GM21717 (cell line): ENCODE measurements around the gene XRCC4.

Experiments
- ATAC-seq: cut with Tn5 transposase; IDR thresholded peaks from one replicate; pipeline ENCODE4 v1.9.1; 2021; ENCODE audit warnings: mild to moderate bottlenecking, moderate library complexity; ENCODE audit not compliant: unreplicated experiment

The XRCC4 gene

DNA sequence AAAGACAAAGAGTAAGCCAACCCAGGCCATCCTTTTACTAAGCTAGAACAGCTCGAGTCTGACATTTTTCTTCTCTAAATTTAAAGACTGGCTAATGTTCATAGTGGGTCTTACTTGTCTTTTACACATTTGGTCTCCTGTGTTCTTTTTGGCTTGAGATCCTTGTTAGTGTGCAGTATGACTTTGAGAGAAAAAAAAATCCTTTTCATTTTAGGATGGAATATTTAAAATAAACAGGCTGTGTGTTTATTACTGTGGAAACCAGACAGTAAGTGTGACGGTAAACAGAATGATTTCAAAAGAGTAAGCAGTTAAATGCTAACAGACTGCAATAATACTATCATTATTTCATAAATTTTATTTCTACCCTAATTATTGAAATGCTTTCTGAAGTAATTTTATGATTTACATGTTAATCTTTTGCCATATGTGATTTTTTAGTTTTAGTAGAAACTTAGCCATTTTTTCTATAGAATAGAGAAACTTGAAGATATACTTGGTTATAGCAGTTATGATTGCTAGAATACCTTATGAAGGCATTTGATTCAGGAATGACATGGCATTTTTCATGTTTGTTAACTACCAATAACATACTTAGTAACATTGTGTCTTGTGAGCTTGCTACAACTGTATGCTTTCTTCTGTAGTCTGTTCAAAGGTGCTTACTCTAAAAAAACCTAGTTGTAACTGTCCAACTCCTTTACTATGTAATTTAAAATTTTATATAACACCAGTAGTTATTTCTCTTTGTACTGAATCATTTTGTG, 92.4 kb downstream of the XRCC4 start:
- ATAC-seq = no peak

DNA sequence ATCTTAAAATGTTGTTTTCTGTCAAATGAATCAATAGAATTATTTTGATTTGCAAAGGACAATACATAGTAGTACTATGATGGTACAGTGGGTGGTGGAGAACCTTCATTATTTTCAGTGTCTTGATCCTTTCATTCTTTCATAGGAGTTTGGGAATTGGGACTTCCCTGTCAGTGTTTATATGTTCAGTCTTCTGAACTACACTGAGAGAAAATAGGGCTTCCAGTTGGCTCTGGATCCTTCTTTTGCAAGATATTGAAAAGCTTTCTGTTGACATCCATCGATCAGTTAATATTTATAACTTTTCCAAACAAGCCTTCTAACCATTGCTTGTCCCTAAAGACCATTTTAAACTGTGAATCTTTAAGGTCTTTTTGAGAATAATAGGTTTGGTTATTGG, 94.7 kb downstream of the XRCC4 start:
- no peak for ATAC-seq

DNA sequence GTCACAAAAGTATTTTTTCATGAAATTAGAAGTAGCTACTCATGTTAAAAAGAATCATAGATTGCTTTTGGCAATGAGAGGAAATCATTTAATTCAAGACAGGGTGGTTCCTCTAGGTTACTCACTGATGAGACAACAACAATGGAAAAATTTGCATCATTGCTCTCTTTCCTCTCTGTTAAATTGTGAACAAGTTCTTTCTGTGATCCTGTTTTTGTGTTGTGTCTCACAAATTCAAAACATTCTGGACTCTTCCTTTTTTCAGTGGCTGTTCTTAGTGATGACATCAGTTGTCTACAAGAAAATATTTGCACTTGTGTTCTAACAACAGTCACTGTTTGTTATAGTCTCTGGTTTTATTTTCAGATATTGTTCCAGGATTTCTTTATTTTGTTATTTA, 95.3 kb downstream of the XRCC4 start:
- no peak for ATAC-seq

DNA sequence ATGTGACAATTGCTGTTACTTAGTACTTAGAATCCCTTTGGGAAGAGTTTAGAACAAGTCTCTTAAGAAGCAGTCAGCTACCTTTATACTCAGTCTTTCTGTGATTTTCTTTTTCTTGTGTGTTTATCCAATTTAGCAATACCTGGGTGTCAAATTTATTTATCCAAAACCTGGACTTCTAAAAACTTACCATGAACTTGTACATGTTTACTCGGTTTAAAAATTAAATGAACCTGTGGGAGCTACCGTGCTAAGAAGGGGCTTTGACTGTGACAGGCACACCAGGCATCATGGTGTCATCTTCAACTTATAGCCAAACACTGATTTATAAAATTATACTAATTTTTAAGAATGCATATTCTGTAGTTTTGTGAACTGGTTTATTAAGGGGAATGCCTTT, 96.5 kb downstream of the XRCC4 start:
- no peak for ATAC-seq

DNA sequence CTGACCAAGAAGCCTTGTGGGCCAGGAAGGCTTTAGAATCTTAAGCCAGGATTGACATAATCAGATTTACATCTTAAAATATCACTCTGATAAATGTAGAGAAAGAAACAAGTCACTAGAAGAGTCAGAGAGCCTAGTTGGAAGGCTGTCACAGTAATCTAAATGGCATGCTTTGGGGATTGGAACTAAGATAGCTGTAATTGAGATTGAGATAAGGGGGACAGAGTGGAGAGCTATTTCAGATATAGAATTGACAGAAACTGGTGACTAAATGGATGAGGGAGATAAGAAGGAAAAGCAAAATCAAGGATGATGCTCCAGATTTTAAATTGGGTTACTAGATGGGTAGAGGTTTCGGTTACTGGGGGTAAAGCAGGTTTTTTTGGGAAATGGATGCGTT, 100.5 kb downstream of the XRCC4 start:
- ATAC-seq = no peak

DNA sequence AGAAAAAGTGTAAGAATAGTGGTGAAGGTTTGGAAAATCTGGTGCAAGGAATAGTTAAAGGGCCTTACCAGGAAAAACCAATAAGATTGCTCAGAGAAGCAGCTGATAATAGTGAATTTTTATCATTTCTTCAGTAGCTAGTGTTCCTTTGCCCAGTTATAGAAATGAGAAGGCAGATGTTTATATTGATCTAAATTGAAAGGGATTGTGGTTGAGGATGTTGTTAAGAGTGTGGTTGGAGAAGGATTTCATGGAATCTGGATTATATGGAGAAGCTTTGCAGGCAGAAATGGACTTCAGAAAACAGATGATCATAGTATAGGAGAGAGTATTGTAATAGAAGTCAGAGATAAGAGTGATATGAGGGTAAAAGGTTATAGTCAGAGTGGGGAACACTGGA, 102.6 kb downstream of the XRCC4 start:
- no peak for ATAC-seq

DNA sequence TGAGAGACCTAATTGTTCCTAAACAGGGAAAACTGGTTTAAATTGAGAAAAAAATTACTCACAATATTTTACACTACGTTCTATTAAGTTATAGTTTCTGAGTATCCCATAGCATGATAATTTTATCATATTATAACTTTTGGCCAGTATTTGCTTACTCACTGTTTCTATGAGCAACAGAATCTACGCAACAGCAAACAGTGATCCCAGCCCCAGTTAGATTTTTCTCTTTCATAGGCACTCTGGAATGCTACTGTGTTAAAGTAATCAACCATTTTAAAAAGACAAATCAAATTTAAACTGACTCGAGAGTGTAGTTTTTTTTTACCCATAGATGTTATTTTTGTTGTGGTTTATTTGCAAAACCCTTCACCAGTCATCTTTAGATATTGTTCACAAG, 107.2 kb downstream of the XRCC4 start:
- ATAC-seq = no peak

DNA sequence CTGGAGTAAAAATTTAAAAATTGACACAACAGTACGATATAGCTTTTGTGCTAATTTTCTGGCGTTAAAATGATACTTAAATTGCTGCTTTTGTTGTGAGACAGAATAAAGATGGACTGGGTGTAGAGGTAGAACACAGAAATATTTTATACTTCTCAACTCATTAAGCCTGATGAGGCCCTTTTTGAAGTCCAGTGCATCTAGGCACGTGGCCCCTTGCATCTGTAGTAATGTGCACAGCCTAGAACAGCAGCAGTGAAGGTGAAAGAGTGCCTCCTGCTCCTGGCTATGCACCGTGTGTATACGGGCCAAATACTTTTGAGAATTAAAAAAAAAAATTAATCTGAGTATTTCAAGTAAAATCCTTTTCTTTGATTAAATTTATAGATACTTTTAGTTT, 115.6 kb downstream of the XRCC4 start:
- ATAC-seq = no peak

DNA sequence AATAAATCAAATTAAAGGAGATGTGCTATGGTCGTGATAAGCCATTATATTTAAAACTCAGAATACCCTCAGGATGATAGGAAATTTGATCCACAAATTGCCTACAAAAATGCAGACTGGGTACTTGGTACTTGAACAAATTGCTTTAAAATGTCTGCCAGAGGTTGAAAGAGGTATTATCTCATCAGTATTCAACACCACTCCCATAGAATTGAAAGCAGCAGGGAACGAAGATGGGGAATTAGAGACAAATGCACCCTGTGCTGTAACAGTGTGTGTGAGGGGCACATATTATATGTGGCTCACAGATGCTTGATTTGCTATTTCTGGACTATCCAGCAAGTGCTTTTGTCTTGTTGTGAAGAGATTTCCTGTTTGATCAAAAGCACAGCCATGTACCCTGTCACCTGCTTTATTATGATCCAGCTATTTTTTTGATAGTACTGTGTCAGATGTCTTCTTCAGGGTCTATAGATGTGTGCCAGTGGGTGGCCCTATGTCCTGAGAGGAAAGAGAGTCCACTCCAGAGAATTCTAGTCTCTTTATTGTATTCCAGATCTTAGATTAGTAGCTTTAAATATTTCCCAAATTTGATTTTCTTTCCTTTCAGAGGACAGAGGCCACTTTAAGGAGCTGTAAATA, 120.1 kb downstream of the XRCC4 start:
- no peak for ATAC-seq

DNA sequence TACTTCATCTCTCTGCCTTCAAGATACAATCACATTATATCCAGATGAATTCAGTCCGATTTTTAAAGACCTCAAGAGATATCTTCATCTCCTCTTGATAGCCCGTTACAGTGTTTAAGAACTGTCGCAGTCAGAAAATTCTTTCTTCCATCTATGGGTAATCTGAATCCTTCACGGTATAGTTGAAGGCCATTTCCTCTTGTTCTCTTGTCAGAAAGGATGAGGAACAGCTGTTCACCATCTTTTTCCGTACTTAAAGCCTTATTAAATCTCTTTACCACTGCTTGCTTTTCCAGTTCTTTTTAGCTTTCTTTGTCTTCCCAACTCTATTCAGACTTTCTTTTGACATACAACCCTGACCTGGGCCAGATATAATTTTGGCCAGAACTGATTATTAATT, 121.8 kb downstream of the XRCC4 start:
- no peak for ATAC-seq

DNA sequence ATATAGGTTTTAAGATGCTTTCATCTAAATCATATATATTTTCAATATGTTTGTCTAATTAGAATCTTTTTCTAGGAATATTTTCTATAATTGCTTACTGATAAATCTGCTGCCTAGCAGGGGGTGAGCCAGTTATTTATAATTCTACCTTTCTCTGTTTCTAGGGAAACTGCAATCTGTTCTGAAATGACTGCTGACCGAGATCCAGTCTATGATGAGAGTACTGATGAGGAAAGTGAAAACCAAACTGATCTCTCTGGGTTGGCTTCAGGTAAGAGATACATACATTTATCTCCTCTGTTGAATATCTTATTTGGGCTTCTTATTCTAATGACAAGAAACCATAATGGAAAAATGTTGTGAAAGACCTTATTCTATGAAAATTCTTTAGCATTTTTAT, 127.3 kb downstream of the XRCC4 start:
- peak; percentile 78 for ATAC-seq

DNA sequence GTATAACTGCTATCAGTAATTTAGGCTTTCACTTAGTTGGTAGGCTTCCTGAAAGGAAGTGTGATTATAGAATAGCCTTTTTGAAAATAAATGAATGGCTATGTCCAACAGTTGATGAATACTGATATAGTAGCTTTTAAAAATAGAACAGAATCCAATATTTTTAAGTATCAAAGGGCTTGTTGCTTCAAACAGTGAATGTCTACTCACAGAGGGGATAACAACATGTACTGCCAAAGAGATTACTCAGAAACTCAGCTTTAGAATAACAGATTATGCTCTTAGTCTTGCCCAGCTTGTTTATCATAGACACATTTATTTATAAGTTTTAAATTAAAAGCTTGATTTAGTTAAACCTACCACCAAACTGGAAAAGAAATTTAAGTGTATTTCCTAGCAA, 132.6 kb downstream of the XRCC4 start:
- ATAC-seq = no peak

DNA sequence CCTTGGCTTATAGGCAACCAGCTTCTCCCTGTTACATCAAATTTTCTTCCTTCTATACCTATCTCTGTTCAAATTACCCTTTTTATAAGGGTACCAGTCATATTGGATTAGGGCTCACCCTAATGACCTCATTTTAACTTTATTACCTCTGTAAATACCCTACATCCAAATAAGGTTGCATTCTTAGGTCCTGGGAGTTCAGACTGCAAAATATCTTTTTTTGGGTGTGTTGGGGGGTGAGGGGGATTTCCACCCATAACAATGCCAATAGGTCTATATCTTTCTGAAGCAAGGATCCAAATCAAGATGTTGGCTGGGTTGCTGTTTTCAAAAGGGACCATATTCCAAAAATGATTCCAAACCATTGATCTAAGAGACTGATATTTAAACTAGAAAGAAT, 141.7 kb downstream of the XRCC4 start:
- no peak for ATAC-seq

DNA sequence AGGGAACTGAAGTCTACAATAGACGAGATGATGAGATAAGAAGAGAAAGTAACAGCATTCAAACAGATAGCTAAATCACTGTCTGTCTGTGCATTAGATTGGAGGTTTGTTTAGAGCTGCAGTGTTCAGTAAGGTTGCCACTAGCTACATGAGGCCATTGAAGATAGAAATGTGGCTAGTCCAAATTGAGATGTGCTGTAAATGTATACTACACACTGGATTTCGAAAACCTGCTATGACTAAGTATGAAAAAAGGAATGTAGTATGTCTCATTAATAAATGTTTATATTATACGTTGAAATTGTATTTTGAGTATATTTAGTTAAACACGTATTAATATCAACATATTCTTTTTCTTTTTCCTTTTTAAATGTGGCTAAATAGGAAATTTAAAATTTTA, 142.1 kb downstream of the XRCC4 start:
- ATAC-seq = no peak

DNA sequence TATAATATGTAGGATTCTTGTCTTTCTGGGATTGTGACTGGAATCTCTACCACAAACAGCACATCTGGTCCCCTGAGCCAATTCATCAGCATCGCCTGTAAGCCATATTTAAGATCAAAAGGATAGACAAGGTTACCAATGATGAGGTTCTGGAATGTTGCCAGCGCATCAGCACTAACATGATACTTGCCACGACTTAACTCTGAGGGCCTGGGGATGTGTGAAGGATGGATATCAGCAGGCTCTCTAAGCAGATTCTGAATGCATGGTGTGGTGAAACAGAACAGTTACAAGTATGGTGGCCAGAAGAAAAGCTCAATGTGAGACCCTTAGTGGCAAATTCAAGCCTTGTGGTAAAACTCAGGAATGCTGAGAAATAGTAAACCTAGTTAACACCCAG, 143.0 kb downstream of the XRCC4 start:
- no peak for ATAC-seq

DNA sequence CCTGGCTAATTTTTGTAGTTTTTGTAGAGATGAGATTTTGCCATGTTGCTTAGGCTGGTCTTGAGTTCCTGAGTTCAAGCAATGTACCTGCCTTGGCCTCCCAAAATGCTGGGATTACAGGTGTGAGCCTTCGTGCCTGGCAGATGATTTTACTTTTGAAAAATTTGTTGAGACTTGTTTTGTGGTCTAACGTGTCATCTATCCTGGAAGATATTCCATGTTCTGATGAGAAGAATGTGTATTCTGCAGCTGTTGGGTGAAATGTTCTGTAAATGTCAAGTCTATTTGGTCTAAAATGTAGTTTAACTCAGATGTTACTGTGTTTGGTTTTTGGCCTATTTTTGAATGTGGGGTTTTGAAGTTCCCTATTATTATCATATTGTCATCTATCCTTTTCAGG, 145.6 kb downstream of the XRCC4 start:
- no peak for ATAC-seq

DNA sequence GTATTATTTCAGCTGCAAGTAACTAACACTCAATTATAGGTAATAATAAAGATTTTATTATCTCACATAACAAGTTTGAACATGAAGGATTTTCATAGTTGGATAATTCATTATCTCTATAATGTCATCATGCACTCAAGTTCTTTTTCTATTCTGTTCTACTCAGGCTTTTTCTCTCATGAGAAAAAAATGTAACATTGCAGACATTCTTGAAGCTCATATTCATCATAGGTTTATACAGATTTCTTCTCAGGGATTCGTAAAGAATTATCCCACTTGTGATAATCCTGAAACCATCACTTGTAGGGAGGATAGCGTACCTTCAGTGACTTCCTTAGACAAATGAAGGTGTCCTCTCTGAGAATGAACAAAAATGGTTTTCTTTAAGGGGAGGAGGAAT, 150.3 kb downstream of the XRCC4 start:
- ATAC-seq = no peak

DNA sequence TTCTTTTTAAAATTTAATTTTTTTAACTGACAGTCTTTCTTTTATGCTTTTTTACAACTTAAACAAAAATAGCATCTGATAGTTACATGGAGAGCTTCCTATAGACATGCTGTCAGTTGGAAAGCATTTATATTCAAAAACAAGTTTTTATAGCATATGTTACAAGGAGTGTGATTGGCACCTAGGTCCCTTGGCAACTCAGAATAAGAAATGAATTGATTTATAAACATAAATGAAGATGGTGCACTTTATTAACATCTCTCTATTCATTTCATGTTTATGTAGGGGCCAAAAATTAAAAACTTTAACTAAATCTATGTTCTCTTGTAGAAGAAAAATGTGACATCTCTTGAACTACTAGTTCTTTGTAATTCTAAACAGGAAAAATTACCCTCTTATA, 153.2 kb downstream of the XRCC4 start:
- no peak for ATAC-seq

DNA sequence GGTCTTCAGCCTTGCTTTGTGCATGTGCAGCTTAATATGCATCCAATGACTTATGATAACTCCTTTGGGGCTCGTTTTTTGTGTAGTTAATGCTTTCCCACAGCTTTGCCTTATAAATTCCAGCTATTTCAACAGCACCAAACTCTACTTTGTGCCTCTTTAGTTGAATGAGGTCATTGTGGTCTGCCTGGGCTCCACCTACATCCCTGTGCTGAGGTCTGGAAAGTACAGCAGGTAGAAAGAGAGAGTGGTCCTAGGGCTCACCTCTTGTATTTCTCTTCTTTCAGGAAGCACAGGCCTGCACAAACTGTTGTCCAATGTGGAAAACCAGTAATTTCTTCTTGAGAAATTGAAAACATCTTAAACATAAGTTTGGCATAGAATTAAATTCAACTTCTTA, 167.2 kb downstream of the XRCC4 start:
- no peak for ATAC-seq

DNA sequence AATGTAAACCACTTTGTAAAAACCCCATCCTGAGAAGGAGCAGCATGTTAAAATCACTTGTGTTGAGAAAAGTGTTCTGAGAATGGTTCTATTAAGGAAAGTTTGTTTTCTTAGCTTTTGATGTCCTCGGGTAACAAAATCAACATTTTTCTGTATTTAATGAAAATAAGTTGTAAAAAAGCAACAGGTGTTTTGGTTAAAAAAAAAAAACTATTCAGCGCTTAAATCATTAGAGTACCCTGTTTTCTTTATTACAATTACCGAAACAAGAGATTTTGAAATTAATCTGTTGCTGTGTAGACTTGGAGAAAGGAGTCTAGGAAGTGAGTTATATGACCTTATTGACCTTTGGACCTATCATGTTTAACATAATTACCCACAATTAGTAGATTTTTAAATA, 167.7 kb downstream of the XRCC4 start:
- ATAC-seq = no peak

DNA sequence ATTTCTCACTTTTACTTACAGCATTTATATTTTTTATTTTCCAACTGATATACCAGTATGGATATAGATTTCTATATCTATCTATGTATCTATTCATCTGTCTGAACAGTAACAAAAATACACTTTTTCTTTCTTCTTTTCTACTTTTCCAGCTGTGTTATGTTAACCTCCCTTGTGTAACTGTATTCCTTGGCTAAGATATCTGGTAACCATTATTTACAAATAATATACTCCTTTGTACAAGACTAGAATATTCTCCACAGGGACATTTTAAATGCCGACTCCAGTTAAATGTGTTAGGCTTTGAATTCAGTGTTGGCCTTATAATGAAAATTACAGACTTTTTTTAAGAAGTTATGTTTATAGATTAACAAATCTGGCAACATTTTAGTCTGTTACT, 168.7 kb downstream of the XRCC4 start:
- no peak for ATAC-seq

DNA sequence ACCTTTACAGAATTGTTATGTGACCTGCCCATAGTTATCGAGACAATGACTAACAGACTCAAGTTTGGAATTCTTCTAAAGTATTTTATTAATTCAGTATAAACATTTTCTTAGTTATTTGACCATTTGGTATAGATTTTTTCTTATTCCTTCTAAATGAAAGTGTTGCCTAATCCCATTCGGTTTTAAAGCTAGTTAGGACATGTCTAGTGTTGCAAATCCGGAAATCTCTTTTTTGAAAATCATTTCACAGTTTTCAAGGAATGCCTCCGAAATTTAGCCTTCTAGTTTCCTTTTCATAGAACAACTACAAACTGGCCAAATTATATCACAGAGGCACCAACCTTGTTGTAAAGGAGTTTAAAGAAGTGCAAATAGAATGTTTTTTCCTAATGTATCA, 171.8 kb downstream of the XRCC4 start:
- ATAC-seq = no peak

DNA sequence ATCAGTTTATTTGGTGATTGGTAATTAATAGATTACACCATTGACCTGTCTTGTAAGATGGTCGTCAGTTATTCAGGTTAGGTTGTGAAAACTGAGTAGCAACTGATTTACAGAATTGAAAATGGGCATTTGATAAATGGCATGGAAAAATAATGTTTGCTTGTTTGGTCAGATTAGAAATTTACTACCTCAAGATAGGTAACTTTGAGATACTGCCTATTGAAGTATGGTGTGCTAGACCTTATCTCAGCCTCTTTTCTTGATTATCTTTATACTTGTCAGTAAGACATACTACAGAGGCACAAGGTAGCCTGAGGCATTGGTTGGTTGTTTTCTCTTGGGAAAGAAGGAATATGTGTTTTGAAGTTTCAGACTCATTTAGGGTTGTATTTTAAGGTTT, 174.5 kb downstream of the XRCC4 start:
- no peak for ATAC-seq
